T-helper 9 cell (primary cell): ENCODE results near the gene SERPINA10.
"Not testable (repeated sequence)": the region's sequence is repeated elsewhere in the genome, so short reads cannot be mapped to it uniquely, and the experiment has no call there.

Experiments
- DNase-seq: peaks from one replicate; pipeline ENCODE4 v3.0.0-alpha.2; 2020

The SERPINA10 gene

DNA sequence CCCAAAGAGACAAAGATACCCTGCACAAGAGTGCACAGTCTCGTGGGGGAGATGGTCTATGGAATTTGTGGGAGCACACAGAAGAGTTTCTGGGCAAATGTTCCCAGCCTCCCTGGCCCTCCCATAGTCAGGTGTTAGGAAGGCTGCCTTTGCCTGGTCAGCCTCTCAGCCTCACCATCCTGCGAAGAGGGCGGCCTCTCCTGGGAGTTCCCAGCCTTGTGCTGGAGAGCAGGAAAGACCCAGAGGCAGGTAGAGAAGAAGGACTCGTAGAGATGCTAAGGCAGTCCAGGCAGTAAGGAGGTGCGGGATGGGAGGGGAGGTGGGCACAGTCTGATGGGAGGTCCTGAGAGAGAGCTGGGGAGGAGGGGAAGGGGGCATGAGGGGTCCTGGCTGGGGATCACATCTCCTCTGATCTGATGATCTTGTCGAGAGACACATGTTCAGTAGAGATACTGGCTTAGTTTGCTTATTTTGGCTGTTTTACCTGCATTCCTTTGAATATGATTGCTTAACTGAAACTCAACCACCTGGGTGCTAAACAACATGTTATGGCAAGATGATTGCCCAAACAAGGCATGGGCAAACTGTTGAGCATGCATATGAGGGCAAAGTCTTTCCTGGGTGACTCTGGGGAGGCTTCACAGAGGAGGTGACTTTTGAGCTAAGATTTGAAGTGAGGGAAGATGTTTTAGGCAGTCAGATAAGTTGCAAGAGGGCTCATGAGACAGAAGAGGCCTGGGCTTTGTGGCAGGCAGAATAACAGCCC is 19.6 kb upstream of the SERPINA10 start:
- no peak for DNase-seq

DNA sequence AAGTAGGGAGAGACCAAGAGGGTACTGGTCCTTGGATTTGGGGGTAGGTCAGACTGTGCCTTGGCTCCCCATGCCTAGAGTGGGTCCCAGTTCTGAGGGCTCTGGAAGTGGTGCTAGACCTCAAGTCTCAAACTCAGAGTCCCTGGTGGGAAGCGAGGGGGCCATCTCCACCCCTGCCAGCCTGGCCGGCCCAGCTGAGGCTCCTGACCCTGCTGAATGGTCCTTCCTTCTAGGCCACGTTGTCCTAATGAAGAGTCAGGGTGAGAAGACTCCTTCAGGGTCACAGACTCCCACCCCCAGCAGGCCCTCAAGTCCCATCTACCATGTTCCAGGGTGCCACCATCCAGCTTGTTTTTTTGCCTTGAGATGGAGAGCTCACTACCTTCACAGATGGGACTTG is 17.2 kb upstream of the SERPINA10 start:
- DNase-seq: no peak

DNA sequence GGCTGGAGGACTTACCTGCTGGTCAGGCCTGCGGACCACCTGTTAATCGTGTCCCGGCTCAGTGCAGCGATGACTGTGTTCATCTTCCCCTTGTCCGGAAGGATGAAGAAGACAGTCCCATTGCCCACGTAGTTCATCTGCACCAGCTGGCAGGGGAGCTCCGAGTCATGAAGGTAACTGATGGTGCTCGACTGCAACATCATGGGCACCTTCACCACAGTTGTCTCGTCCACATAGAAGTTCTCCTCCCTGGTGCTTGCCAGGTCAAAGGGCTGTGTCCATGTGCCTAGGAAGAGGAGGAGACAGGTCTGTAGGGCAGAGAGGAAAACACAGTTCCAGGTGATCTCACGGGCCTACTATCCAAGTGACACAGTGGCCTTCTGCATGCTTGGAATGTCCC is 16.7 kb upstream of the SERPINA10 start:
- DNase-seq: no peak

GRCh38 chr14:94307410-94307992 is 14.4 kb upstream of the SERPINA10 start:
- DNase-seq: no peak

GRCh38 chr14:94306047-94306978 is 13.2 kb upstream of the SERPINA10 start:
- DNase-seq: no peak

DNA sequence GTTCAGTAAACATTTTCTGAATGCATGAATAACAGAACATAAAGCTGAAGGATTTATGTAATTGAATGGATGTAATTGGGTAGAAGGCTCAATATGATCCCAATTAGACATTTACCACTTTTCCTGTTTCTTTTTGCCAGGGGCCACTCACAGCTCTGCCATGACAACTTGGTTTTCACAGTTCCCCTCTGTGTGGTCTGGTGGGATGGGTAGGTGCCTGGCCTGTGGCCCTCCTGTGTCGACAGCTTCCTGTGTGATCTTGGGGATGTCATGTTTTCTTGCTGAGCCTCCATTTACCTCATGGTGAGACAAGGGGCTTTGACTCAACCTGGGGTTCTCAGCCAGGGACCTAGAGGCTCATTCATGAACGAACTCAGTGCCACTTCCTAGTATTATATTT is 12.6 kb upstream of the SERPINA10 start:
- DNase-seq: no peak

- DNase-seq: no peak
Measured at GRCh38 chr14:94304243-94304642, 11.2 kb upstream of the SERPINA10 start.

- DNase-seq: no peak
Measured at GRCh38 chr14:94303111-94303510, 10.0 kb upstream of the SERPINA10 start.

DNA sequence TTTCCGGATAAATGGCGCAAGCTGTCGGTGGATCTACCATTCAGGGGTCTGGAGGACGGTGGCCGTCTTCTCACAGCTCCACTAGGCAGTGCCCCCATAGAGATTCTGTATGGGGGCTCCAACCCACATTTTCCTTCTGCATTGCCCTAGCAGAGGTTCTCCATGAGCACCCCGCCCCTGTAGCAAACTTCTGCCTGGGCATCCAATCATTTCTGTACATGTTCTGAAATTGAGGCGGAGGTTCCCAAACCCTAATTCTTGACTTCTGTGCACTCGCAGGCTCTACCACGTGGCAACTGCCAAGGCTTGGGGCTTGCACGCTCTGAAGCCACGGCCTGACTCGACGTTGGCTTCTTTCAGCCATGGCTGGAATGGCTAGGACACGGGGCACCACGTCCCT is 5.1 kb upstream of the SERPINA10 start:
- no peak for DNase-seq

GRCh38 chr14:94296181-94296545 is 3.1 kb upstream of the SERPINA10 start:
- not testable (repeated sequence) for DNase-seq

GRCh38 chr14:94295360-94296180 is 2.5 kb upstream of the SERPINA10 start:
- no peak for DNase-seq

- no peak for DNase-seq
Measured at GRCh38 chr14:94293578-94293924, 483 bp upstream of the SERPINA10 start.

GRCh38 chr14:94292526-94292871 is 569 bp downstream of the SERPINA10 start:
- DNase-seq: no peak

GRCh38 chr14:94291906-94292525 is 1.1 kb downstream of the SERPINA10 start:
- no peak for DNase-seq

DNA sequence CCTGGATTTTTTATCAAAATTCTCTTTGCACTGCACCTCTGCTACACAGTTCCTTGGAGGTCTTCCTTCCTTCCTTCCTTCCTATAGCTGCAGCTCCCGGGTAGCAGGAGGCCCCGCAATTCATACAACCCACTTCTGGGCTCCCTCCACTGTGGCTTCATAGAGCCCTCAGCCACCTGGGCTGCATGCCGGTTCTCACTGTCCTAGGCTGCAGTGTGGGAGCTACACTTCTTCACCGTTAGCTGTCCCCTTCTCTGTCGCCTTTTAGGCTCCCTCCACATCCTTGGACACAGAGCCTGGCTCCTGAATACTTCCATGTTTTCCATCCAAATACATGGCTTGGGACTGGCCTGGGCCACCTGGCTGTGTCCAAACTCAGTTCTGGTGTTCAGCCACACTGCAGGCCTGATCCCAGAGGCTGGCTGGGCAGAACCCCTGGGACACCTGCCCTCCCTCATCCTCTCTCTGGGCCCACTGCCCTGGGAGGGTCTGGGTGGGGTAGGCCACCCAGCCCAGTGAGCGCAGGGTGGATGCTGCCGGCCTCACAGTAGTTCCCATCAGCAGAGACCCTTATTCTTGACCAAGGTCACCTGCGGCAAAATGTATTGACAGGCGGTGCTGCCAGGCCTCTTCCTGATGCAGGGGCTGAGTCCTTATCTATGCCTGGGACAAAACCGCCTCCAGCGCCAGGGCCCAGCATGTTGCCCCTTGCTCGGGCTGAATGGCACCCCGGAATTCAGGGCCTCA is 1.7 kb downstream of the SERPINA10 start:
- no peak for DNase-seq

- no peak for DNase-seq
Measured at GRCh38 chr14:94290197-94290596, 2.9 kb downstream of the SERPINA10 start.

DNA sequence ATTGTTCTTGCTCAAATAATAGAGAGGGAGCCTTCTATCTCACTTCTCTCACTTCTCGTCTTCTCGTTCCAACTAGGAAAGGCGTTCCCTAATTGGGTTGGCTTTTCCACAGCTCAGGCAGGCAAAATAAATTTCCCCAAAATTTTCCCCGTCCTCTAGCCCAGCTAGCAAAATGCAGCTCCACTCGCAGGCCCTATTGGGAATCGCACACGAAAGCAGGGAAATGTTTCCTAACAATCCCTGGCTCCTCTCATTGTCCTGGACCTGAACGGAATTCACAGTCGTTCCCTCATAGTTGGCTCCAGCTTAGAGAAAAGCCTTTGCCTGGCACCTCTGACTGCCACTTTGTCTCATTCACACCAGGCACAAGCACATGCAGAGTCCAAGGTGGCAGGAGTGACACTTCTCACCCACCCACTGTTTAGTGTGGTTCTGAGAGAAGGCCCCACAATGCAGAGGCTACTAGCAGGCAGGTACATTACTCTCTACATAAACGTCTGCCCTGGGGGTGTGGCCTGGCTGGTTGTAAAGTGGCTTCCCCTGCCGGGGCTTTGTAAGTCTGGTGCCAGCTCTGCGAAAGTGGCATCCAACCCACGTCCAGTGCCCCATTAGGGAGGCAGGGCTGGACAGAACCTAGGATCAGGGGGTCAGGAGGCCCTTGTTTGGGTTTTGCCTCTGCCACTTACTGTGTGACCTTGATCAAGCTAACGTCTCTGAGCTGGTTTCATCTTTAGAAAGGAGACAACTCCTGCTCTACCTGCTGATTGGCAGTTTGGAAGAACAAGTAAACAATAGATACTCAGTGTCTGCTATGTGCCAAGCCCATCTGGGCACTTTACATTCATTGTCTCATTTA is 4.2 kb downstream of the SERPINA10 start:
- DNase-seq: no peak

DNA sequence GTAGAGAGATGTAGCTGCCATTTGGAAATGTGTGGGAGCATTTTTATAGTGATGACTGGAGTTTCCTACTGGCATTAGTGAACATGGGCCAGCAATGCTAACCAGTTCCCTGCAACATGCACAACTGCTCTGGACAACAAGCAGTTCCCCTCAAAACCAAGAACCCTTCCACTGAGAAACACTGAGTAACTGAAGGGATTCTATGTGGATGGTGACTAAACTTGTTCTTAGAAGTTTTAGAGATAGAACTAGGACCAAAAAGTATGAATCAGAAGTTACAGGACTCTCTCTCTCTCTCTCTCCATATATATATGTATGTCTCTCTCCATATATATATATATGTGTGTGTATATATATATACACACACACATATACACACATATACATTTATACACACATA is 7.9 kb downstream of the SERPINA10 start:
- no peak for DNase-seq

GRCh38 chr14:94284221-94284620 is 8.8 kb downstream of the SERPINA10 start:
- no peak for DNase-seq

GRCh38 chr14:94282991-94283723 is 9.9 kb downstream of the SERPINA10 start:
- DNase-seq: no peak
